DMS 273 (cell line): ENCODE results near the gene LHFPL2.

ENCODE experiments used
- DNase-seq: peaks from one replicate; lab custom pipeline; 2025; ENCODE audit not compliant: unreplicated experiment; lab: John Stamatoyannopoulos, UW

LHFPL2 gene

DNA sequence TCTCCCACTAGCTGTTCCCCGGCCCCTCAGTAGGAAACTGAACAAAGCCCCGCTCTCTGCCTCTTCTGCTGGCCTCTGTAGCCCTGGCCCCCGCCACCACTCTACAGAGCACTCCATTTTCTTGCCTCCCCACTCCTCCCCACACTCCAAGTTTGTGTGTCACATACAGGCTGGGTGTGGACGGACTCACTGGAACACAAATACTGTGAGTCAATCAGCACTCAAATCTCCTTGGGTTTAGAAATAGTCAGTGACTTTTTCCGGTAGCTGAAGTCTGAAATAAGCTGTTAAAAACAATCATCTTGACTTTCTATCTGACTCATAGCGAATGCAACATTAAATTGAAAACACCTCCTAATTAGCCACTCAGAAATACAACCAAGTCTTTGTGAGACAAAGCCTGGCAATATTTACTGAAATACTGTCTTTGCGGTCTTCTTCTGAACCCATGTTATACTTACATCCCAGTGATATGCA is 122.5 kb downstream of the LHFPL2 start:
- DNase-seq, result no peak

DNA sequence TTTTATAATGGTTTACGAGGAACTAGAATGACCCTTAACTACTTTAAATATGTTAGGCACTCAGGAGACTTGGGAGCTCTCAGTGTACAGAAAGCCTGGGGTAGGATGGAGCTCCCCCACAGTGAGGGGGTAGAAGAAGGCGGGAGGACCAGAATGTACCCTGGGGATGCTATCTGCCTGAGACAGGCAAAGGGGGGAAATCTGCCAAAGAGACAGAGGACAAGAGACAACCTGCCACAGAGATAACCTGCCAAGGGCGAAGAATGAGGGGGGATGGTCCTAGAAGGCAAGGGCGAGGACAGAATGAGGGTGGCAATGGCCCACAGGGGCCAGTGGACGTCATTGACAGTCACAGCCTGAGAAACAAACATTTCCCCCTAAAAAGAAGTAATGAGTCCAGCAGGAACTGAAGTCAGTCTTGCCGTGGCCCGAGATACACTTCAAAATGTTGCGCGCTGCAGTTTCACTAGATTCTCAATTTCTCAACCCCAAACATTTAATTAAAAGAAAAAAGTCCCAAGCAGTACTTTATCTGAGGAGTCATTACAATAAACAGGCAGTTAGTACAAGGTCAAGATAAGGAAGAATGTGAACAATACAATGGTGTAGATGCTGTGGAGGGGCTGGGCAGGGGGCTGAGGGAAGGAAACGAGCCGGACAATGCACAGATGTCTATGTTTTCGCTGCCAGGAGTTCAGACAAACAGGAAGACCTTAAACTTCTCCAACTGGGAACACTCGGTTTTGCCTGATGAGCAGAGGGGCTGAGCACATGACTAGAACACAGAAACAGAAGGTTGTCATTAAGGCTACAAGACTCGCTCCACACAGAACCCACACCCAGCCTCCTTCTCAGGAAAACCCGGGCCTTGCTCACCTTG is 125.0 kb downstream of the LHFPL2 start:
- peak; percentile 81 for DNase-seq

DNA sequence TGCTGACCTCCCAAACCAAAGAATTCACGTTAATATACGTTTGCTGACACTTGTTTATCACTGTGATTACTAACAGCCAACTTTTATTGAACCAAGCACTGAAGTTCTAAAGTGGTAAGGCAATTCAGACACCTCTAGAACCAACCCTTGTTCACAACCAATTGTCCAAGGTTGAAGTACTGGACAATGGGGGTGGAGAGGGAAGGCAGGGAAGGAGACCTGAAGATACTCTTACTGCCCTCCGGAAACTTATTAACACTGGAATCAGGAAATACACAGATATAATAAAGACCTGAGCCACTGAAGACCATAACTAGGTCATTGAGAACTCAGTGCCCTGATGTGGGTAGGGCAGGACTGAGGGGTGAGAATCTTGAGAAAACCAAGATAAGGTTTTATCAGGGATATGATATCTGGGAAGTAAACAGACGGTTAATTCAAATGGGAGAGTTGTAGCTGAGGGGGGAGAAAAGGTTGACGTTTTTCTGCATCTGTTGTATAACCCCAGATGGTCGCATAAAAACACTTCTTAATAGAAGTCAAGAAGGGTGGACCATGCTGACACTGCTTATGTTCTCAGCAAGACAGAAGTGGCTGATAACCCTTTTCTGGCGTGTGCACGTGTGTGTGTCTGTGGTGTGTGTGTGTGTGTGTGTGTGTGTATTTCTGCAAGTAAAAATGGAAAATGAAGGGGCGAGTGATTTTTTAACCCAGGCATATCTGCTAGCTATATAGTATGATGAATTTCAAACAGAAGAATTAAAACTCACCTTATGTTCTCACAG is 125.9 kb downstream of the LHFPL2 start:
- peak; percentile 95 for DNase-seq

DNA sequence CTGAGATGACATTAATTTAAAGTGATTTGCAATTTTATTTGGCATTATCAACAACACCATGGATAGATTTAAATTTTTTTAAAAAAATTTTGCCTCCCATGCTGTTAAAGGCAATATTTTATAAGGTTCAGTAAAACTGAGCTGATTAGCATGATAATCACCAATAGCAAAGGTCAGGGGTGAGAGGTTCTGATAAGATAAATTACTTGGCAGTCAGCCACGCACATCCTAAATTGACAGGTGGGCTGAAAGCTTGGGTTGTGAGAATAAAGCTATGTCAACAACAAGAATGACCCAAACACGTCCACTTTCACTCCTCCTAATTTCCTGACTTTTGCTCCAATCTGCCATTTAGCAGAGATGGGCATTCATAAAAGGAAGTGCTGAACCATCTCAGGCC is 127.1 kb downstream of the LHFPL2 start:
- peak; percentile 26 for DNase-seq

DNA sequence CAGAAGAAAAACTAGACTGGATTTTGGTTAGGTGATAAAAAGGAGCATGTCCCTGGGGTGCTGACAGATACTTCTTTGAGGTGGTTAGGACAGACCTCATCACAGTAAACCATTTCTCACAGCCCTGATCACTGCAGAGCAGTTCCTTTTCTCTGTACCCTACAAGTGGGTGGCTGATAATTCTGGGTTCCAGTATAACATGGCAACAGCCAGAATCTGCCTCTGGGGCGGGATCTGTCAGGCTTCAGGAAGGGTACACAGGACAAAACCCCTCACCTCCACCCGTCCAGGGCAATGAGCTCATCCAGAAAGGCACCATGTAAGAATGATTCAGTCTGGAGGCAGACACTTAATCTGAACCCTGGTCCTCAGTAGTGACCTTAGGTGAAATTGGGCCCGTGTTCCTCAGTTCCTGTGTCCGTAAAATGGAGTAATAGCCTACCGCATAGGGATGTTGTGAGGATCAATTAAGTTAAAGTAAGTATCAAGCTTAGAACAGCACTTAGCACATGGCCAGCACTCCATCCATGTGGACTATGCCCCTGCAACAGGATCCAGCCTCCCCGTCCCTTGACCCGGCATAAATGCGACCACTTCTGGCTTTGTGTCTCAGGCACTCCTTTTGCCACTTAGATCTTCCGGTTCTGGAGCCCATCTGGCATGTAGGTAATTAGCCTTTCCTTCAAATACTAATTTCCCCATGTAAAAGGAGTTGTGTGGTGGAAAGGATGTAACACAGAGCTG is 129.2 kb downstream of the LHFPL2 start:
- peak; percentile 59 for DNase-seq

DNA sequence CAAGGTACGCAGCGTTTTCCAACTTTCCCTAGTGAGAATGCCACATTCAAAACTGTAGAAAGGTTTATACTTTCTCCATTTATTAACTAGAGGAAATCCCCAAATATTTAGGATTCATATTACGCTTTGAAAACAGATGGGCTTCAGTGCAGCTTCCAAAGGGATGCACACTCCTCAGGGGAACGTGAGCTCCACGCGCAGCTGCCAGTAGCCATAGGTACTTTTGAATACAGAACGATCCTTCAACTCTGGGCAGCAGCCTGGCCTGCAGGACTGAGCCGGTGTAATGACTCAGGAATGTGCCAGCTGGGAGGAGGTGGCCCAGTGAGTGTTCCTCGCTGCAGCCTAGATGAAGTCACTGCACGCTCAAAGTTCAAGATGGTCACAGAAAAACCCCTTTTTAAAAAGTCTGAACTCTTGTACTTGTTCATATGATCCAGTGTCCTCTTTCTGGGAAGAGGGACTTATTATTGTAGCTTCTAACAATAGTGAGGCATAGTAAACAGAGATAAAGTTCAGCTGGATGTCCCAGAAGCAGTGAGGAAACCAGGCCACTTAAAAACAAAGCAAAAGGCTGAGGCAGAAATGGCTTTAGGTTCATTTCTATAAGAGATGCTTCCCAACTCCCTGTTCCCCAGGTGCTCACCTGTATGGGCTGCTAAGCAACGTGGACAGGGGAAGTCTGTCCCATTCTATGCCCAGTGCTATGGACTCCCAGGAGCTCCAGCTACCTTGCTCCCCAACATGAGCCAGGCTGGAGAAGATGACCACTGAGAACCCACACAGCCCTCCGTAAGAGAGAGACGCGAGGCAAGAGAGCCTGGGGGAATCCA is 130.0 kb downstream of the LHFPL2 start:
- peak; percentile 95 for DNase-seq

DNA sequence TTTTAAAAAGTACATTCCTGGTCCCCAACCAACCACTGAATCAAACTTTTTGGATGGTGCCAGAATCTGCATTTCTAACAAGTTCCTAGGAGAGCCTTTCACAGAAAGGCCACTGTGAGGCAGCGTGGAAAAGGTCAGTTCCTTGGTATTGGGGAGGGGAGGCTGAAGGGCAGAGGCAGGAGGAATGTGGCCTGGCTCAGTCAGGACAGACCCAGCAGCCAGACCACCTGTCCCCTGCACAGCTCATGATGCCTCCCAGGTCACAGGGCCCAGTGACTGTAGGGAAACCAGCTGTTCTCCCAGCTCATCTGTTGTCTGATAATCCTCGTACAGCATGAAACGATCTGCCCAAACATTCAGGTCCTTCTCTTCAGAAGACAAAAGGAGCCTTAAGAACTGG is 132.9 kb downstream of the LHFPL2 start:
- DNase-seq, result peak; percentile 35

DNA sequence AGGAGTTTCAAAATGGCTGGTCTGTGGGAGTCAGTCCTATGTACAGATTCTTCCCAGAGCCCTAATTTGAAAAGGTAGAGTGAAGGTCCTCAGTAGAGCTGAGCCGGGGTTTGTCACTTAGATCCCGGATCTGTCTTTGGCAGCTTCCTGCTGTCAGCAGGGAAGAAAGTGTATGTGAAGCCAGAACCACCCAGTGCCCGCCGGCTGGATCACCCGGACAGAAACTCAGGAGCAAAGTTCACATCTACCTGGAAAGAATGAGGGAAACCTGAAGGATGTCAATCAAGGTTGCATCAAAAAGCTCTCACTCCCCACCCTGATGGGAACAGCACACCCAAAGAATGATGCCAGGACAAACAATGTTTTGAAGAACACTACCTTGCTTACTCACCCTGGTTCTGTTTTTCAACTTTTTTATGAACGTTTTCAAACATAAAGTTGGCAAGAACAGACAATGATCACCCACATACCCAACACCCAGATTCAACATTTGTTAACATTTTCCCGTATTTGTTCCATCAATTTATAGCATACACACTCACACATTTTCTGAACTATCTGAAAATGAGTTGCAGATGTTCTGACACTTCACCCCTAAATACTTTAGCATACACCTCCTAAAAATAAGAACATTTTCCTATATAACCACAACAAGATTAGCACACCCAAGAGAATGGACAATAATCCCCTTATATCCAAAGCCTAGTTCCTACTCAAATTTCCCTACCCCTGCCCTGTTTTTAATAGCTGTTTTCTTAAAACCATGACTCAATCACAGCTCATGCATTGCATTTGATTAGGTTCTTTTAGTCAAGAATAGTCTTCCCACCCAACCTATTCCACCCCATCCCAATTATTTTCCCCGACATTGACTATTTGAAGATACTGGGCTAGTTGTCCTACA is 133.9 kb downstream of the LHFPL2 start:
- DNase-seq, result no peak

DNA sequence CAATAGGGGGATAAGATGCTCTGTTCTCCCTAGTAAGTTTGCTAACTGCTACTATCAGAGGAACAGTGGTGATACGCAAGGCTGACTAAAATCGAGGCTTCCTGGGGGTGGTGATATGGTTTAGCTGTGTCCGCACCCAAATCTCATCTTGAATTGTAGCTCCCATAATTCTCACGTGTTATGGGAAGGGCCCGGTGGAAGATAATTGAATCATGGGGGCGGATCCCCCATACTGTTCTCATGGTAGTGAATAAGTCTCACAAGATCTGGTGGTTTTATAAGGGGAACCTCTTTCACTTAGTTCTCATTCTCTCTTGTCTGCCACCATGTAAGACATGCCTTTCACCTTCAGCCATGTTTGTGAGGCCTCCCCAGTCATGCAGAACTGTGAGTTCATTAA is 135.1 kb downstream of the LHFPL2 start:
- no peak for DNase-seq

DNA sequence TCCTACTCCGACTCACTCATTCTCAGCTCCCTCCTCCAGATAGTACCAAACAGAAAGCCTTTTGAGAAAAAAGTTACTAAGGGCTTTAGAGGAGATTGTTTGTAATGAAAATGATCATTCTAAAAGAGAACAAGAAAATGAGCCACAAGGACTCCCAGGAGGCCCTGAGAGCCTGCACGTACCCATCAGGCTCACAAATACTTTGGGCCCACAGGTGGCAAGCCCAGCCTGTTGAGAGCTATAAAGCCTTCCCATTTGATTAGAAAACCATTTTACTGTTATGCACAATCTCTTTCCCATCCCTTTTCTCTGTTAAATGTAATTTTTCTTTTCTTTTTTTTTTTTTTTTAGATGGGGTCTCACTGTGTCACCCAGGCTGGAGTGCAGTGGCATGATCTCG is 136.1 kb downstream of the LHFPL2 start:
- DNase-seq, result no peak

DNA sequence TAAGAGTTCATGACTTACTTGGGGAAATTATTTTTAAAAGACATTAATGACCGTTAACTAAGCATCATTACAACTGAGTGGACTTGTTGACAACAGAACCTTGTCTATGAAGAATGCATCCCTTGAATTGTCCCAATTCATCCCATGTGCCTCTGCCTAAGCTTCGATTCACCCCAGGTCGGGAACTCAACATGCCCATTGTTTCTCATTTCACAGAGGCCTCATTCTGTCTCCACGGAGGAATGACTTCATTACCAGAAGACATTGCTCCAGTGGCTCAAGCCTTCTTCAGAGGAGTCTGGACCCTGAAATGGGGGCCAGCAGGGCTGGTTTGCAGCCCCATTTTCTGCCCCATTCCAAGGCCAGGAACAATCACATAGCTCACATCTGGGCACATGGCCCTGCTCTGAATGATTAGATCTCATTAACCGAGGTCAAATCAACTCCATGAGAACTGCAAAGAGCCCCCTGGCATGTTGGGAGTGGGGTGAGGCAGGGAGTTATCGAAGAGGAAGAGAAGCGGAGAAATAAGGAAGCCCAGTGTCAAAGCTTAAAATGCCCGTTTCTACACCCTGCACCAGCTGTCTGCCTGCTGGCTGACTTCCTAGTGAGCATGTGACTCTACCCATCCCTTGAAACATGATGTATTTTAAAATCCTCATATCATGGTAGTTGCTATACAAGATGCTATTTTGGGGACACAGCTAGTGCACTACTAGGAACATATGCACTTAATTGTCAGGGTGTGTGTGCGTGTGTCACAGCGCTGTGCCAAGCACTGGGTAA is 137.3 kb downstream of the LHFPL2 start:
- peak; percentile 80 for DNase-seq

DNA sequence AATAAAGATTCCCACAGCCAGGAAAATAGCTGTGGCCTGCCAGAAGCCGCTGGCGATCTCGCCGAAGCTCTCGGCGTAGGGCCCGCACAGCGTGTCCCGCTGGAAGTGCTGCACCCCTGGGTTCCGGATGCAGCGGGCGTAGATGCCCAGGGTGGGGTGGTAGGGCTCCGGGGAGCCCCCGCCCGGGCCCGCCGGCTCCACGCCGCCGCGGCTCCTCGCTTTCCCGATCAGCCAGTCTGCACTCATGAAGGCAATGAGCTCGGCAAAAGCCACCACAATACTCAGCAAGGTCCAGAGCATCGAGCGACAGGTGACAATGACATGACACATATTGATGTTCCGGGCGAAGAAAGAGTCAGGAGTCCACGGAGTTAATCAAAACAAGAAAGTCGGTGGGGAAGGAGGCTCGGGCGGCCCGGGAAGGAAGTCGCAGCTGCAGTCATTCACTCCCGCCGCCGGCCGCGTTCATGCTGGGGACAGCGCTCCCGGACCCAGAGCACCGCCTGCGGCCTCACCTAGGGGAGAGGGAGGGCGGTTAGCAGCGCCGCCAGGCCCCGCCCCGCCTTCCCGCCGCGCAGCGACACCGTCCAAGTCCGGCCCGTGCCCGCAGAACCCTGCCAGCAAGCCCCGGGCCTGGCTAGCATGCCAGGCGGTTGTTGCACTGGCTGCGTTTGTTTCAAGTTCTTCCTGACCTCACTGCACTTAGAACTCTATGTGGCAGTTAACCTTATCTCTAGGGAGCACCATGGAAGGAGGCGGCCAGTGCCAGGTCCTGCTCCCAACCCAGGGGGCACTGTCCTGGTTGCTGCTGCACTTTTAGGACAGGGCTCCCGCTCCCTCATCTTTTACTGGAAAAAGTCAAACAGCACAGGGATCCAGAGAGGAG is 138.4 kb downstream of the LHFPL2 start:
- peak; percentile 65 for DNase-seq

DNA sequence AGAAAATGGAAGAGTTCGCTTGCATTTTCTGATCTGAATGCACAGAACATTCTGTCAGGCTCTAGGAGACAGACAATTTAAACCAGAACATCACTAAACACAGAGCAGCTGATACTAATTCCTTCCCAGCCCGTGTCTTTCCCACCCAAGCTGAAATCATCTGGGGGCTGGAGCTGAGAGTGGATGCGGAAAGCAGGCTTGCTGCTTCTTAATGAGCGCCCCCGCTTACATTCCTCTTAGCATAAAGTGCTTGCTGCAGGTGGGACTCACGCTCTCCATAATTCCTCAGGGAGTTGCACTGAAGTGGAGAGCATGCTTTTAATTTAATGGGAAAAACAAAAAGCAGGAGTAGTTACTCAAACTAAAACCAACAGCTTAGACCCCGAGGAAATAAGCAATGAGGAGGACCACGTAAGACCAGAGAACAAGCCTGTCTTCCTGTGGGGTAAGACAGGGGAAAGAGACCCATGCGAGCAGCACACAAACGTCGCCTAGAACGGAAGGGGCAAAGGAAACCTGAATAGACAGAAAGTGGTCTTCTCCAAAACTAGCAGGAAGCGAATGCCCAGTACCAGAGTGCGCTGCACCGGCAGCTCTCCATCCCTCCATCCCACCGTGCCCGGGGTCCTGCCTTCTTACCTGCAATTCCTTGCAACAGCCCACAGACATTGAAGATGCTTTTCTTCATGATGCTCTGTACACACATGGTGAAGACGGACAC is 139.3 kb downstream of the LHFPL2 start:
- peak; percentile 31 for DNase-seq

DNA sequence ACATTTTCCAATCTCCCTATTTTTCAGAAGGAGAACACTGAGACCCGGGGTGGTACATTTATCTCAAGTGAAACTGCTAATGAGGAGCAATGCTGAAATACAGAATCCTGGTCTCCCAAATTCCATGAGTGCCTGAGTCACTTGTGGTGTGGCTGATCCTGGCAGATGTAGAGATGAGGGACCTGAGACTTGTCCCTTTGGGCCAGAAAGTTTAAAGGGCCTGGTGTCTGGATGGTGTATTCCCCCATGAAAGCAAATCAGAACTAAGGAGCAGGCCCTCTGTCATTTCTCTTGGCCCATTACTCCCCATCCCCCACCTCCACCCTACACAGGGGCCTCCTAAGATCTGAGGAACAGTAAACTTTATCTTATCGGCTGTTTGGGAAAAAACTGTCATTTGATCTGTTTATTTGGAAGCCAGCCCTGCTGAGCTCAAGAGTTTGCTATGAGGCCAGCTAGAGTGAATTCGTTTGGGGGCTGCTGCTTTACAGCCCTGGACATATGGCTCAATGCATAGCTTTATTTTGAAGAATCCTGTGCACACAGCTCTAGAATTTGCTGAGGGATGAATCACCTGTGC is 140.3 kb downstream of the LHFPL2 start:
- DNase-seq, result peak; percentile 80

DNA sequence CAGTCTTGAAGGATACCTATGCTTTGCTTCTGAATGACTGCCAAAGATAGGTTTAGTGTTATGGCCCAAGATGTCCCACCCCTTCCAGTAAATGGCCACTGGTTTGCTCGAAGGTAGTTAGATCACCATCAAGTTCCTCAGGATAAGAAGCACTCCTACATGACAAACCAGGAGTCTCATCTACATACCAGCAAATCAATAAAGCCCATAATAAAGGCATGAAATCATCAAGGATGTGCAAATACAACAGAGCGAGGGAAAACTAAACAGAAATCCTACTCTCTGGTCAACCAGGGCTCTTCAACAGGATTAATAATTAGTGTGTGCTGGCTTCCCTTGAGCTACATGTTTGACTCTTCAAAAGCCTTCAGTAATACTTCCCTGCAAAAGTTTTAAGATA is 141.0 kb downstream of the LHFPL2 start:
- DNase-seq, result no peak

DNA sequence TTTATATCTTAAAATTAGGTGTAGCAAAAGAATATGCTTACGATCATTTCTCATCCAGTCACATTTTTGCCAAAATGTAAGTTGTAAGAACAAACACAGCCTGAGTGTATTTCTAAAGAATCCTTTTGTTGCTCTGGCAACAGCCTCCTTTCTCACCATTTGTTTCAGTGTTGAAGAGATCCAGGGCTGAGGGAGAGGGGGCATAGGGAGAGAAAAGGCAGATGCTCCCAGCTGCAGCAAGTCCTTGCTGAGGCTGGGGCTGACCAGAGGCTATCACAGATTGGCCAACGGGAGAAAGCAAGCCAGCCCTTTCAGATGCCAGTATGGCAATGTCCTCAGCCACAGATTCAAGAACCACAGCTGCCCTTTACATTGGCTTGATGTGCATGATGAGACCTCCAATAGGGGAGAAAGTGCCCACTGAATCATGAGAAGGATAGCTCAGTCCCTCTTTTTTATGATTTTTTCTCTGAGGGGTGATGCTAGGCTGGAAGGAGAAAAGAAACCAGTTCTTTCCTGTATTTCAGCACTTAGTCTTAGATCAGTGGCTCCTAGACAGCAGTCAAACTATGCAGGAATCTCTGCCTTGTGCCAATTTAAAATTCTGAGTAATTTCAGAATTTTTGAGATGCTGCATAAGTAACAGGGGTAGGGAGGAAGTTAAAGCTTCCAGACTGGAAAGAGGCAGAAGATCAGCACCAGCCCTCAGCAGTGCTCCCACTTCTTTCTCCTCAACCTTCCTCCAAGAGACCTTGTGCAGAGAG is 142.1 kb downstream of the LHFPL2 start:
- peak; percentile 16 for DNase-seq
